ELR (cell line): ENCODE results near the gene YDJC.
"Not testable (repeated sequence)": the region's sequence is repeated elsewhere in the genome, so short reads cannot be mapped to it uniquely, and the experiment has no call there.

Experiments used
- DNase-seq: peaks from one replicate; pipeline ENCODE4 v3.0.0-alpha.2; 2015; ENCODE audit warnings: low read depth

The YDJC gene, protein sequence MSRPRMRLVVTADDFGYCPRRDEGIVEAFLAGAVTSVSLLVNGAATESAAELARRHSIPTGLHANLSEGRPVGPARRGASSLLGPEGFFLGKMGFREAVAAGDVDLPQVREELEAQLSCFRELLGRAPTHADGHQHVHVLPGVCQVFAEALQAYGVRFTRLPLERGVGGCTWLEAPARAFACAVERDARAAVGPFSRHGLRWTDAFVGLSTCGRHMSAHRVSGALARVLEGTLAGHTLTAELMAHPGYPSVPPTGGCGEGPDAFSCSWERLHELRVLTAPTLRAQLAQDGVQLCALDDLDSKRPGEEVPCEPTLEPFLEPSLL

DNA sequence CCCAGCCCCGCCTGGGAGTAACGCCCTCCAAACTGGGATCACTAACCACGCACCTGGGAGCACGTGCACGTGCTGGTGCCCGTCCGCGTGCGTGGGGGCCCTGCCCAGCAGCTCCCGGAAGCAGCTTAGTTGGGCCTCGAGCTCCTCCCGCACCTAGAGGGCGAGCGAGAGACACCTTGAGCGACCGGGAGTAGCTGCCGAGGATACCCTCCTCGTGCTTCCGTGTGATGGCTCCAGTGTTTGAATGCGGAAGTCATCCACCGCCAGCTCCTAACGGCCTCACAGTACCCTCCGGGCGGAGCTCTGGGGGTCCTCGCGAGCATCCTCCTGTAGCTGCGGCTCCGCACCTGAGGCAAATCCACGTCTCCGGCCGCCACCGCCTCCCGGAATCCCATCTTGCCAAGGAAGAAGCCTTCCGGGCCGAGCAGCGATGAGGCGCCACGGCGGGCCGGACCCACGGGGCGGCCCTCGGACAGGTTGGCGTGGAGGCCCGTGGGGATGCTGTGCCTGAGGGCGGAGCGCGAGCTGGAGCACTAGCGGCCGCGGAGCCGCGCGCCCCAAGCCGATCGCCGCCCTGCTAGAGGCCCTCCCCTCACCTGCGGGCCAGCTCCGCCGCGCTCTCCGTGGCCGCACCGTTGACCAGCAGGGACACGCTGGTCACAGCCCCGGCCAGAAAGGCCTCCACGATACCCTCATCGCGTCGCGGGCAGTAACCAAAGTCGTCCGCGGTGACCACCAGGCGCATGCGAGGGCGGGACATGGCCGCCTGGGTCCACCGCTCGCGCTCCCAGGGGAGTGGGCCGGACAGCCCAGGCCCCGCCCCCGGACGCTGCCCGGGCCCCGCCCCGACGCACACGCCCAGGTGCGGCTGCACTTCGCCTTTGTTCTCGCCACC lies at the start of gene YDJC:
YDJC (minus strand) TSS at position 768 of the 895 bp plus-strand sequence; CDS start at position 760, 8 bp downstream.
- peak; percentile 94 for DNase-seq

DNA sequence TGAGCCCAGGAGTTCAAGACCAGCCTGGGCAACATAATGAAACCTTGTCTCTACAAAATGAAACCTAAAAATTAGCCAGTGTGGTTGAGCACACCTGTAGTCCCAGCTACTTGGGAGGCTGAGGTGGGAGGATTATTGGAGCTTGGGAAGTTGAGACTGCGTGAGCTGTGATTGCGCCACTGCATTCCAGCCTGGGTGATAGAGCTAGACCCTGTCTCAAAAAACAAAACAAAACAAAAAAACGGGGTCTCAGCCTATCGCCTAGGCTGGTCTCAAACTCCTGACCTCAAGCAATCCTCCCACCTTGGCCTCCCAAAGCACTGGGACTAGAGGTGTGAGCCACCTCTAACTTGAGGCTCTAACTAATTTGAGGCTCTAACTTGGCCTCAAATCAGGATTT lies 49.6 kb upstream of the YDJC start:
- DNase-seq, result no peak

- DNase-seq, result not testable (repeated sequence)
Observed at GRCh38 chr22:21678842-21679241, 49.0 kb upstream of the YDJC start.

DNA sequence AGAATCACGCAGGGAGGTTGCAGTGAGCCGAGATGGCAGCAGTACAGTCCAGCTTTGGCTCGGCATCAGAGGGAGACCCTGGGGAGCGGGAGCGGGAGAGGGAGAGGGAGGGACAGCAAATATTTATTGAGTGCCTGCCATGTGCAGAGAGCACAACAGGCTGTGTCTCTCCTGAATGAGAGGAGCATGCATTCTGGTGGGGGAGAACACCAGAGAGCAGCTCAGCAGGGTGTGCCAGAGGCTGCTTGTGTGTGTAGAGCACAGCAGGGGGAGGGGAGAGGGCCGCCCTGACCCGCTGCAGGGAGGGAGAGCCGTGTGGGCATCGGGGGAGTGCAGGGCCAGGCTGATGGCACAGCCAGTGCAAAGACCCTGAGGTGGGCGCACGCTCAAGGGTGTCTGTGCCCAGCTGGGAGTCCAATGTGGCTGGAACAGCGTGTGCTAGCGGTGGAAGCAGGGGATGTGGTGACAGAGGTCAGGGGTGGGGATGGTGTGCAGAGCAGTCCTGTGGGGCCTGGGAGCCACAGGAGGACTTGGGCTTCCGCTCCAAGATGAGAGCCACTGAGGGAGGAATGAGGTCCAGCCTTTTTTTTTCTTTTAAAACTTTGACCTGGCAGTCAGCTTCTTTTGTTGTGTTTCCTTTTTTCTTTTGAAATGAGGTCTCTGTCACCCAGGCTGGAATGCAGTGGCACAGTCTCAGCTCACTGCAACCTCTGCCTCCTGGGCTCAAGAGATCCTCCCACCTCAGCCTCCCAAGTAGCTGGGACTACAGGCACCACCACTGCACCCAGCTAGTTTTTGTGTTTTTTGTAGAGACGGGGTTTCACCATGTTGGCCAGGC lies 48.0 kb upstream of the YDJC start:
- DNase-seq, result no peak

GRCh38 chr22:21674638-21675245 lies 44.9 kb upstream of the YDJC start:
- DNase-seq, result no peak

- DNase-seq, result no peak
Observed at GRCh38 chr22:21673534-21674321, 43.9 kb upstream of the YDJC start.

- no peak for DNase-seq
Observed at GRCh38 chr22:21672107-21672629, 42.3 kb upstream of the YDJC start.

GRCh38 chr22:21669026-21669425 lies 39.2 kb upstream of the YDJC start:
- no peak for DNase-seq

- peak; percentile 19 for DNase-seq
Observed at GRCh38 chr22:21666786-21667185, 37.0 kb upstream of the YDJC start.

GRCh38 chr22:21665047-21665851 lies 35.4 kb upstream of the YDJC start:
- no peak for DNase-seq

DNA sequence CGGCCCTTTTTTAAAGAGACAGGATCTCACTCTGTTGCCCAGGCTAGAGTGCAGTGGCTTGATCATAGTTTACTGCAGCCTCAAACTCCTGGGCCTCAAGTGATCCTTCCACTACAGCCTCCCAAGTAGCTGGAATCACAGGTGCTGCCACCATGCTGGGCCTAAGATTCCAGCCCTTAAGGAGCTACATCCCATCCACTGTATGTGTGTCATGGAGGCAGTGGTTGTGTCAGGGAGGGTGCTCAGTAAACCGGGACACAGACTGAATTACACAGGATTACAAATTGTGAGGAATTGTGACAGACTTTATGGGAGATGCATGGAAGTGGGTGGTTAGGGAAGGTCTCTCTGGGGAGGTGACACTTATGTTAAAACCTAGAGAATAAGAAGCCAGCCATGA lies 33.9 kb upstream of the YDJC start:
- no peak for DNase-seq

- no peak for DNase-seq
Observed at GRCh38 chr22:21661991-21662390, 32.2 kb upstream of the YDJC start.

DNA sequence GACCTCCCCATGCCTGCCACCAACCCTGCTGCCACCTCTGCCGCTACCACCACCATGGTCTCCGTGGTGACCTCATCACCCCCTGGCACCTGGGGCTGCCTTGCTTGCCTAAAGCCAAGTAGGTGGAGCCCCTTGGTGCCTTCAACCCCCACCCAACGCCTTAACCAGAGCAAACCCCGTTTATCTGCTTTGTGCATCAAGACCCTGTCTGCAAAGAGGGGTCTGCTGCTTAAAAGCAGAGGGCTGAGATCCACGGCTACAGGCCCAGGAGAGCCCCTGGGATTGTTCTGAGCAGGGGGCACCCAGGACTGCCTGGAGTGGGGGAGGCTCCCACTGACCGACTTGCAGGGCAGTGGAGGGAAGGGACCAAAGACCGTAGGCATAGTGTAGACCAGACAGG lies 31.1 kb upstream of the YDJC start:
- DNase-seq, result no peak

DNA sequence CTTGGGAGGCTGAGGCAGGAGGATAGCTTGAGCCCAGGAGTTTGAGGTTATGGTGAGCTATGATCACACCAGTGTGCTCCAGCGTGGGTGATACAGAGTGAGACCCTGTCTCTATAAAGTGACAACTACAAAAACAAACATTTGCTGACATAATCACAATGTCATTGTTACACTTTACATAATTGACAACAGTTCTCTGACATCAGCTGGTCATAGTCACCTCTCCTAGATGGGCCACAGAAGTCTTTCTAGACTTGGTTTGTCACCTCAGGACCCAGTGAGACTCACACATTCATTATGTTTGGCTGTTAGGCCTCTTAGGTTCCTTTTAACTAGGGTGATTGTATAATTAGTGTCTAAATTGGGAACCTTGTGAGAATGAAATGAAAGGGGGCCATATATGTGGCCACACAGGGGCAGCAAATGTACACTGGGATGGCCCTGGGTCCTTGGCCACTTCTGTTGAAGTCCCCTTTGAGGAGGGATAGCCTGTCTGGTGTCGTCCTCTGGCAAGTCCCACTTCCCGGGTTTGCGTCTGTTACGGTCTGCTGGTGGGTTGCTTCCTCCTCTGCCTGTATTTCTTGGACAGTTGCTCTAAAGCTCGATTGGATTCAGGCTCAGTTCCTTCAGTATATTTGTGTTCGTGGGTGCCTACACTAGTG lies 30.2 kb upstream of the YDJC start:
- no peak for DNase-seq

- DNase-seq, result peak; percentile 59
Observed at GRCh38 chr22:21657360-21658032, 27.7 kb upstream of the YDJC start.

- no peak for DNase-seq
Observed at GRCh38 chr22:21657020-21657359, 27.2 kb upstream of the YDJC start.

- no peak for DNase-seq
Observed at GRCh38 chr22:21652547-21653545, 23.0 kb upstream of the YDJC start.
